NT2/D1 (cell line): ENCODE measurements around the gene GDF10.

Experiments
- SUZ12 ChIP-seq: IDR thresholded peaks from 2 replicates; pipeline ENCODE4 v1.6.1; 2011; ENCODE audit not compliant: insufficient read length, insufficient read depth; ENCODE audit errors: extremely low read depth
- ZNF274 ChIP-seq: IDR thresholded peaks from 2 replicates; pipeline ENCODE4 v1.6.1; 2011; ENCODE audit warnings: mild to moderate bottlenecking, low read depth, low read length

- TF ChIP-seq ZNF274 (no peak), SUZ12 (no peak)
These were observed 12.1 kb downstream of the GDF10 start for GRCh38 chr10:47311932-47312662.
